AG04450 (cell line): ENCODE data around the gene ZDHHC3. TPM values are rescaled to one million over a fixed set of nuclear protein-coding genes. Genes with fewer than 3 reads are reported as not detected.

Experiments
- CTCF ChIA-PET: fragments of 300-600, 350-600 bp; formaldehyde crosslinking; extraction: SDS; loops from one replicate; lab custom pipeline; 2022; ENCODE audit warnings: antibody characterized with exemption, inconsistent platforms; lab: Charles Lee
- POLR2A ChIA-PET: fragments of 350-600 bp; formaldehyde crosslinking; extraction: SDS; loops from one replicate; lab custom pipeline; 2021; ENCODE audit warnings: antibody characterized with exemption, inconsistent platforms; lab: Yijun Ruan, JAX
- DNase-seq: peaks from one replicate; pipeline ENCODE4 v3.0.0-alpha.2; 2011; ENCODE audit warnings: low read depth, low spot score
- H3K27ac ChIP-seq: one replicate; pipeline ENCODE4 v1.5.1; 2012; ENCODE audit warnings: low read depth, low read length, control low read depth
- H3K27me3 ChIP-seq: one replicate; pipeline ENCODE4 v1.6.0; 2012; ENCODE audit warnings: low read length; ENCODE audit not compliant: control insufficient read depth, insufficient read depth
- H3K4me3 ChIP-seq: 2 replicates; pipeline ENCODE4 v1.5.1; 2011; ENCODE audit warnings: mild to moderate bottlenecking, low read depth, low read length, control low read depth
- H3K9me3 ChIP-seq: 2 replicates; pipeline ENCODE4 v1.5.1; 2012; ENCODE audit warnings: low read length; ENCODE audit not compliant: control insufficient read depth, insufficient read depth
- polyA plus RNA-seq: library from polyadenylated mRNA; depleted of rRNA; stranded (reverse); fragments of >200 nt; gene quantifications from 2 replicates; pipeline ENCODE4 v1.2.3, GENCODE V29; 2011
- TF ChIP-seq, protein P1 (sequence below): IDR thresholded peaks from 2 replicates; pipeline ENCODE4 v1.5.1; 2011; ENCODE audit warnings: low read depth, low read length, control low read depth, inconsistent platforms

The ZDHHC3 gene
- polyA plus RNA-seq, 1 experiment: 92.7 TPM

DNA sequence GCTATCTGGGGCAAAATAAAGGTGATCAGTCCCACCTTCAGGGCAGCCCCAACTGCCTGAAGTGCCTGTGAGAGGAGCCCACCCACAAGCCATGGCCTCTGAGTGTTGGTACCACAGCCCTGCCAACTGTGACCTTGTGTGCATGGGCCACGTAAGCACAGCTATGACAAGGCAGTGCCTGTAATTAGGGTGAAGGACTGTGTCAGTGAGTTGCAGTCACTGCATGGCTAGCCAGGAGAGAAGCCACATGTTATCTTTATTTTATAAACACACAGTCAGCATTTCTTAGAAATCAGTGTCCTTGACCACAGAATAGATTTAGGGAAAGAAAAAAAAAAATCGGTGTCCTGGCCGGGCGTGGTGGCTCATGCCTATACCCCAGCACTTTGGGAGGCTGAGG lies 24.8 kb upstream of the ZDHHC3 start:
- Histone ChIP-seq H3K9me3 (no peaks in the 10 kb centered on the region), H3K27ac (no peak overlapping the region), H3K4me3 (no peak overlapping the region), H3K27me3 (no peaks in the 10 kb centered on the region)
- ChIA-PET POLR2A (no interaction called here), CTCF (interaction anchor here (1.1 kb wide), 1 partner anchor 12 kb away, joined by 3 read pairs; no protein-coding TSS in a partner anchor)
- TF ChIP-seq, protein P1, sequence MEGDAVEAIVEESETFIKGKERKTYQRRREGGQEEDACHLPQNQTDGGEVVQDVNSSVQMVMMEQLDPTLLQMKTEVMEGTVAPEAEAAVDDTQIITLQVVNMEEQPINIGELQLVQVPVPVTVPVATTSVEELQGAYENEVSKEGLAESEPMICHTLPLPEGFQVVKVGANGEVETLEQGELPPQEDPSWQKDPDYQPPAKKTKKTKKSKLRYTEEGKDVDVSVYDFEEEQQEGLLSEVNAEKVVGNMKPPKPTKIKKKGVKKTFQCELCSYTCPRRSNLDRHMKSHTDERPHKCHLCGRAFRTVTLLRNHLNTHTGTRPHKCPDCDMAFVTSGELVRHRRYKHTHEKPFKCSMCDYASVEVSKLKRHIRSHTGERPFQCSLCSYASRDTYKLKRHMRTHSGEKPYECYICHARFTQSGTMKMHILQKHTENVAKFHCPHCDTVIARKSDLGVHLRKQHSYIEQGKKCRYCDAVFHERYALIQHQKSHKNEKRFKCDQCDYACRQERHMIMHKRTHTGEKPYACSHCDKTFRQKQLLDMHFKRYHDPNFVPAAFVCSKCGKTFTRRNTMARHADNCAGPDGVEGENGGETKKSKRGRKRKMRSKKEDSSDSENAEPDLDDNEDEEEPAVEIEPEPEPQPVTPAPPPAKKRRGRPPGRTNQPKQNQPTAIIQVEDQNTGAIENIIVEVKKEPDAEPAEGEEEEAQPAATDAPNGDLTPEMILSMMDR: no peak
- DNase-seq: no peak

- H3K9me3 ChIP-seq: no peaks in the 10 kb centered on the region
- H3K27me3 ChIP-seq: no peaks in the 10 kb centered on the region
- TF ChIP-seq, protein P1: no peak
- H3K27ac ChIP-seq: no peak overlapping the region
- DNase-seq: no peak
- H3K4me3 ChIP-seq: no peak overlapping the region
- ChIA-PET CTCF (no interaction called here), POLR2A (no interaction called here)
These were observed 23.8 kb upstream of the ZDHHC3 start for GRCh38 chr3:44999782-45000181.

- Histone ChIP-seq H3K27me3 (no peaks in the 10 kb centered on the region), H3K9me3 (no peaks in the 10 kb centered on the region), H3K4me3 (no peak overlapping the region), H3K27ac (no peak overlapping the region)
- DNase-seq: no peak
- TF ChIP-seq, protein P1: no peak
- POLR2A ChIA-PET: no interaction called here
- CTCF ChIA-PET: interaction anchor here (1.5 kb wide), 1 partner anchor 12 kb away, joined by 4 read pairs; no protein-coding TSS in a partner anchor
These were observed 20.6 kb upstream of the ZDHHC3 start for GRCh38 chr3:44996556-44996969.

GRCh38 chr3:44995142-44995770 lies 19.3 kb upstream of the ZDHHC3 start:
- ChIA-PET POLR2A (no interaction called here), CTCF (interaction anchor here (1.5 to 8.3 kb wide), 2 partner anchors 14 to 19 kb away, joined by 4 to 47 read pairs; partner anchors contain the start of genes EXOSC7 and ZDHHC3)
- Histone ChIP-seq H3K9me3 (no peaks in the 10 kb centered on the region), H3K27me3 (no peaks in the 10 kb centered on the region), H3K4me3 (no peak overlapping the region), H3K27ac (no peak overlapping the region)
- DNase-seq: no peak
- TF ChIP-seq, protein P1: no peak
